Nephron progenitor cell (in vitro differentiated cells): ENCODE measurements around the gene CKB.

ENCODE experiments used
- DNase-seq: peaks from one replicate; pipeline ENCODE4 v3.0.0; 2021
- H3K27ac Mint-ChIP-seq: 2 replicates; pipeline ENCODE4 v1.8.0; 2021; ENCODE audit warnings: mild to moderate bottlenecking, moderate library complexity, mixed read lengths
- H3K27me3 Mint-ChIP-seq: 2 replicates; pipeline ENCODE4 v1.8.0; 2021; ENCODE audit warnings: mild to moderate bottlenecking, low read depth, mixed read lengths; ENCODE audit not compliant: poor library complexity
- H3K36me3 Mint-ChIP-seq: 2 replicates; pipeline ENCODE4 v1.8.0; 2021; ENCODE audit warnings: low read depth, mixed read lengths
- H3K4me1 Mint-ChIP-seq: 2 replicates; pipeline ENCODE4 v1.8.0; 2021; ENCODE audit warnings: mixed read lengths
- H3K4me3 Mint-ChIP-seq: 2 replicates; pipeline ENCODE4 v1.8.0; 2021; ENCODE audit warnings: mild to moderate bottlenecking, moderate library complexity, mixed read lengths
- H3K9me3 Mint-ChIP-seq: 2 replicates; pipeline ENCODE4 v1.8.0; 2021; ENCODE audit warnings: mild to moderate bottlenecking, moderate library complexity, mixed read lengths
- CTCF ChIP-seq: fragments of 200-600 bp; sonication (generic); IDR thresholded peaks from 2 replicates; pipeline ENCODE4 v1.5.0; 2021; ENCODE audit warnings: antibody characterized with exemption

The CKB gene

GRCh38 chr14:103510724-103511693, 11.6 kb downstream of the CKB start:
- Mint-ChIP-seq H3K27me3 (peaks cover 6% of the 10 kb centered on the region), H3K4me3 (no peak overlapping the region), H3K4me1 (peaks cover 15% of the 10 kb centered on the region), H3K27ac (peak overlapping the region; percentile 77), H3K9me3 (no peaks in the 10 kb centered on the region), H3K36me3 (peaks cover 25% of the 10 kb centered on the region)
- no peak for TF ChIP-seq CTCF
- DNase-seq = no peak

GRCh38 chr14:103509864-103510723, 12.5 kb downstream of the CKB start:
- H3K9me3 Mint-ChIP-seq = no peaks in the 10 kb centered on the region
- H3K4me3 Mint-ChIP-seq = no peak overlapping the region
- no peak for DNase-seq
- H3K27me3 Mint-ChIP-seq = peaks cover 6% of the 10 kb centered on the region
- no peak for TF ChIP-seq CTCF
- H3K27ac Mint-ChIP-seq = peak overlapping the region; percentile 77
- peaks cover 31% of the 10 kb centered on the region for H3K36me3 Mint-ChIP-seq
- H3K4me1 Mint-ChIP-seq = peaks cover 15% of the 10 kb centered on the region

GRCh38 chr14:103508521-103509329, 13.9 kb downstream of the CKB start:
- peaks cover 15% of the 10 kb centered on the region for H3K4me1 Mint-ChIP-seq
- peaks cover 42% of the 10 kb centered on the region for H3K36me3 Mint-ChIP-seq
- H3K27me3 Mint-ChIP-seq = peaks cover 6% of the 10 kb centered on the region
- no peak for DNase-seq
- no peaks in the 10 kb centered on the region for H3K9me3 Mint-ChIP-seq
- peak overlapping the region; percentile 68 for H3K27ac Mint-ChIP-seq
- no peak overlapping the region for H3K4me3 Mint-ChIP-seq
- TF ChIP-seq CTCF = no peak

- no peaks in the 10 kb centered on the region for H3K9me3 Mint-ChIP-seq
- H3K36me3 Mint-ChIP-seq = peaks cover 52% of the 10 kb centered on the region
- DNase-seq = no peak
- no peak for TF ChIP-seq CTCF
- peaks cover 15% of the 10 kb centered on the region for H3K4me1 Mint-ChIP-seq
- peaks cover 6% of the 10 kb centered on the region for H3K27me3 Mint-ChIP-seq
- H3K27ac Mint-ChIP-seq = no peak overlapping the region
- no peak overlapping the region for H3K4me3 Mint-ChIP-seq
These were observed 14.9 kb downstream of the CKB start for GRCh38 chr14:103507751-103508150.

- peaks cover 12% of the 10 kb centered on the region for H3K4me1 Mint-ChIP-seq
- H3K4me3 Mint-ChIP-seq = no peak overlapping the region
- no peak for DNase-seq
- TF ChIP-seq CTCF = peak; percentile 9
- H3K36me3 Mint-ChIP-seq = peaks cover 64% of the 10 kb centered on the region
- H3K9me3 Mint-ChIP-seq = no peaks in the 10 kb centered on the region
- H3K27ac Mint-ChIP-seq = peak overlapping the region; percentile 69
- peaks cover 6% of the 10 kb centered on the region for H3K27me3 Mint-ChIP-seq
These were observed 17.6 kb downstream of the CKB start for GRCh38 chr14:103504991-103505565.
